ENCODE data around the gene RGS6. TPM values are rescaled to one million over a fixed set of nuclear protein-coding genes. Genes with fewer than 3 reads are reported as not detected.

RGS6 gene
- total RNA-seq, 4 donors from 2014 or later = 0.54 to 9.1 (median 3.3) TPM

DNA sequence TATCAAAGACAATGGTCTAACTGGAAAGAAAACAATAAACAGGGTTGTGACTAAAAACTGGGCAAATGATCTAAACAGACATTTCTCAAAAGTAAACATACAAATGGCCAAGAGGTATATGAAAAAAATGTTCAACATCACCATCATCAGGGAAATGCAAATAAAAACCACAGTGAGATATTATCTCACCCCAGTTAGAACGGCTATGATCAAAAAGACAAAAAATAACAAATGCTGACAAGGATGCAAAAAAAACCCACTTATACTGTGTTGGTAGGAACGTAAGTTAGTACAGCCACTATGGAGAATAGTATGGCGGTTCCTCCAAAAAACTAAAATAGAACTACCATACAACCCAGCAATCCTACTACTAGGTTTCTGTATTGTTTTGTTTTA is 470.1 kb downstream of the RGS6 start:
- Histone ChIP-seq H3K27me3 (no peaks in the 10 kb centered on the region), H3K9me3 (no peaks in the 10 kb centered on the region), H3K4me1 (no peaks in the 10 kb centered on the region), H3K27ac (no peak overlapping the region), H3K36me3 (no peaks in the 10 kb centered on the region), H3K4me3 (no peak overlapping the region)
- no peak for DNase-seq
- TF ChIP-seq POLR2A (IDR thresholded peaks at IDR 0.05) = no peak
- TF ChIP-seq, protein P1, sequence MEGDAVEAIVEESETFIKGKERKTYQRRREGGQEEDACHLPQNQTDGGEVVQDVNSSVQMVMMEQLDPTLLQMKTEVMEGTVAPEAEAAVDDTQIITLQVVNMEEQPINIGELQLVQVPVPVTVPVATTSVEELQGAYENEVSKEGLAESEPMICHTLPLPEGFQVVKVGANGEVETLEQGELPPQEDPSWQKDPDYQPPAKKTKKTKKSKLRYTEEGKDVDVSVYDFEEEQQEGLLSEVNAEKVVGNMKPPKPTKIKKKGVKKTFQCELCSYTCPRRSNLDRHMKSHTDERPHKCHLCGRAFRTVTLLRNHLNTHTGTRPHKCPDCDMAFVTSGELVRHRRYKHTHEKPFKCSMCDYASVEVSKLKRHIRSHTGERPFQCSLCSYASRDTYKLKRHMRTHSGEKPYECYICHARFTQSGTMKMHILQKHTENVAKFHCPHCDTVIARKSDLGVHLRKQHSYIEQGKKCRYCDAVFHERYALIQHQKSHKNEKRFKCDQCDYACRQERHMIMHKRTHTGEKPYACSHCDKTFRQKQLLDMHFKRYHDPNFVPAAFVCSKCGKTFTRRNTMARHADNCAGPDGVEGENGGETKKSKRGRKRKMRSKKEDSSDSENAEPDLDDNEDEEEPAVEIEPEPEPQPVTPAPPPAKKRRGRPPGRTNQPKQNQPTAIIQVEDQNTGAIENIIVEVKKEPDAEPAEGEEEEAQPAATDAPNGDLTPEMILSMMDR (IDR thresholded peaks at IDR 0.05) = no peak

- TF ChIP-seq POLR2A (IDR thresholded peaks at IDR 0.05) = no peak
- TF ChIP-seq, protein P1 (IDR thresholded peaks at IDR 0.05) = no peak
- H3K4me3 ChIP-seq = no peak overlapping the region
- no peaks in the 10 kb centered on the region for H3K4me1 ChIP-seq
- H3K27me3 ChIP-seq = no peaks in the 10 kb centered on the region
- DNase-seq = no peak
- no peaks in the 10 kb centered on the region for H3K9me3 ChIP-seq
- H3K36me3 ChIP-seq = no peaks in the 10 kb centered on the region
- no peak overlapping the region for H3K27ac ChIP-seq
Measured at GRCh38 chr14:72404106-72404774, 472.0 kb downstream of the RGS6 start.

DNA sequence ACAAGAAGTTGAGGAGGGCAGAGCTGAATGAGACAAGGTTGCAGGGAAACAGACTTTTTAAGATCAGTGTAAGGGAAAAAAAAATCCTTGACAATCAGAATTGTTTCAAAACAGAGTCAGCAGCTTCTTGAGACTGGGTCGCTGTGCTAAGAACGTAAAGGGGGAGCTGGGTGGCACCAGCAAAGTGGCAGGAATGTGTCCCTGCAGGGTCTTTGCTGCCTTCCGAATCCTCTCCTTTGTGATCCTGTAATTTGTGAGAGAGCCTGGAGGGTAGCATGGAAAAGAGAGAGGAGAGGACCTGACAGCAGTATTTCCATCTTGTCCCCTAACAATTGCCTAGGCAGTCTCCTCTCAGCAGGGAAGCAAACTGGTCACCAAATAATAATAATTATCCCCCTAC is 472.8 kb downstream of the RGS6 start:
- no peaks in the 10 kb centered on the region for H3K4me1 ChIP-seq
- no peaks in the 10 kb centered on the region for H3K36me3 ChIP-seq
- H3K27ac ChIP-seq = no peak overlapping the region
- TF ChIP-seq, protein P1 (IDR thresholded peaks at IDR 0.05) = no peak
- no peak for TF ChIP-seq POLR2A (IDR thresholded peaks at IDR 0.05)
- H3K4me3 ChIP-seq = no peak overlapping the region
- no peak for DNase-seq
- H3K9me3 ChIP-seq = no peaks in the 10 kb centered on the region
- H3K27me3 ChIP-seq = no peaks in the 10 kb centered on the region

DNA sequence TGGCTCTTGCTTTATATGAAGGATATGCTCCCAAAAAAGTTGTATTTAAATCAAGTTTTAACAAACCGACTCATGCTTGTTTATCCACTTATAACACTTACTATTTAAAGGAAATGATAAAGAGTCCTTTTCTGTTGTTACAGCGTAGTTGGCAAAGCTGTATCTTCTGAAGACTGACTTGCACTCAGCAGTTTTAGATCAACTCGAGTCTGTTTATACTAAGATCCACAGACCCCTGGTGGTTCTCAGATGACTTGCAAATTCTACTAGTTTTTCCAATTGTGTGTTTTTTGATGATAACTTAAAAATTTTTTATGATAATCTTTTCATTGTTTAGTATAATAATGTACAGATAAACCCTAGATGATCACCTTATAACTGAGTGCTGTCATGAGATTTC is 475.8 kb downstream of the RGS6 start:
- no peak for TF ChIP-seq POLR2A (IDR thresholded peaks at IDR 0.05)
- TF ChIP-seq, protein P1 (IDR thresholded peaks at IDR 0.05) = no peak
- no peaks in the 10 kb centered on the region for H3K27me3 ChIP-seq
- no peaks in the 10 kb centered on the region for H3K9me3 ChIP-seq
- no peak overlapping the region for H3K4me3 ChIP-seq
- H3K36me3 ChIP-seq = no peaks in the 10 kb centered on the region
- no peak overlapping the region for H3K27ac ChIP-seq
- DNase-seq = no peak
- no peaks in the 10 kb centered on the region for H3K4me1 ChIP-seq

DNA sequence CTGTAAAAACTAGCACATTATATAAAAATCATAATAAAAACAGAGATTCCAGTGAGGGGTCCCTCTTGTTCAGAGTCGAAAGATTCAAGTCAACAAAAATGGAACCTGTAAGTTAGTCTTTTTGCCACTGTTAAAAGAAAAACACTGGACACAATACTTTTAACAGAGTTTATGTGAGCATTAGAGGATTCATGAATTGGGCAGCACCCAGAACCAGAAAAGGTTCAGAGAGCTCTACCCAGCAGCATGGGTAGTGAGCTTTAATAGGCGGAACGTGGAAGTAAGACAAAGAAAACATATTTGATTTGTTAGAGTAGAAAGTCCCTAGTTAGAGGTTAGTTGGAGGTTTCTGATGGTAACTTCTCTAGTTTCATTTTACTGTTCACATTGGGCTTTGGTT is 476.8 kb downstream of the RGS6 start:
- Histone ChIP-seq H3K9me3 (no peaks in the 10 kb centered on the region), H3K27ac (no peak overlapping the region), H3K4me1 (no peaks in the 10 kb centered on the region), H3K4me3 (no peak overlapping the region), H3K27me3 (no peaks in the 10 kb centered on the region), H3K36me3 (no peaks in the 10 kb centered on the region)
- DNase-seq = no peak
- TF ChIP-seq, protein P1 (IDR thresholded peaks at IDR 0.05) = no peak
- no peak for TF ChIP-seq POLR2A (IDR thresholded peaks at IDR 0.05)
